OCI-LY1 (cell line): ENCODE data around the gene HLCS.

Source experiments
- H2AFZ ChIP-seq: fragments of 200-600 bp; sonication (generic), shearing (Covaris generic); 2 replicates; pipeline ENCODE4 v1.6.0; 2014; ENCODE audit warnings: antibody characterized with exemption, mild to moderate bottlenecking, low read length
- H3F3A ChIP-seq: fragments of 200-600 bp; sonication (generic), shearing (Covaris generic); 2 replicates; pipeline ENCODE4 v1.6.0; 2014; ENCODE audit warnings: mild to moderate bottlenecking, antibody characterized with exemption, low read length, moderate library complexity; ENCODE audit not compliant: insufficient read depth
- H3K27ac ChIP-seq: fragments of 200-600 bp; sonication (generic); 2 replicates; pipeline ENCODE4 v1.5.1; 2014; ENCODE audit warnings: low read length, mixed run types, mild to moderate bottlenecking, low read depth; ENCODE audit not compliant: poor library complexity, severe bottlenecking
- H3K27me3 ChIP-seq: fragments of 200-600 bp; sonication (generic); 2 replicates; pipeline ENCODE4 v1.6.0; 2014; ENCODE audit warnings: antibody characterized with exemption, mild to moderate bottlenecking, low read length, moderate library complexity; ENCODE audit not compliant: insufficient read depth
- H3K36me3 ChIP-seq: fragments of 200-600 bp; sonication (generic); 2 replicates; pipeline ENCODE4 v1.6.1; 2014; ENCODE audit warnings: mild to moderate bottlenecking, antibody characterized with exemption, low read length, moderate library complexity, mixed read lengths; ENCODE audit not compliant: insufficient read depth
- H3K4me1 ChIP-seq: fragments of 200-600 bp; sonication (generic); 2 replicates; pipeline ENCODE4 v1.5.1; 2014; ENCODE audit warnings: mild to moderate bottlenecking, low read length, moderate library complexity; ENCODE audit not compliant: insufficient read depth, severe bottlenecking
- H3K4me2 ChIP-seq: fragments of 200-600 bp; sonication (generic), shearing (Covaris generic); 2 replicates; pipeline ENCODE4 v1.6.1; 2014; ENCODE audit warnings: low read length
- H3K4me3 ChIP-seq: fragments of 200-600 bp; sonication (generic); 2 replicates; pipeline ENCODE4 v1.5.1; 2014; ENCODE audit warnings: low read length, low read depth, mild to moderate bottlenecking, mixed read lengths; ENCODE audit not compliant: poor library complexity, severe bottlenecking
- H3K79me2 ChIP-seq: fragments of 200-600 bp; shearing (Covaris generic); 2 replicates; pipeline ENCODE4 v1.6.1; 2016; ENCODE audit warnings: mixed run types, low read length, mixed read lengths; ENCODE audit not compliant: insufficient read depth
- H3K9ac ChIP-seq: fragments of 200-600 bp; sonication (generic), shearing (Covaris generic); 2 replicates; pipeline ENCODE4 v1.6.1; 2014; ENCODE audit warnings: mild to moderate bottlenecking, low read length, mixed read lengths
- H3K9me2 ChIP-seq: fragments of 200-600 bp; sonication (generic), shearing (Covaris generic); 2 replicates; pipeline ENCODE4 v1.6.1; 2014; ENCODE audit warnings: low read depth, mild to moderate bottlenecking, low read length, mixed read lengths
- H3K9me3 ChIP-seq: fragments of 200-600 bp; shearing (Covaris generic); 2 replicates; pipeline ENCODE4 v1.6.1; 2014; ENCODE audit warnings: low read length, mixed read lengths
- H4K20me1 ChIP-seq: fragments of 200-600 bp; sonication (generic), shearing (Covaris generic); 2 replicates; pipeline ENCODE4 v1.6.0; 2016; ENCODE audit warnings: mild to moderate bottlenecking, low read length; ENCODE audit not compliant: insufficient read depth
- CTCF ChIP-seq: fragments of 200-600 bp; sonication (generic), shearing (Covaris generic); IDR thresholded peaks from 2 replicates; pipeline ENCODE4 v1.5.1; 2017; ENCODE audit warnings: mild to moderate bottlenecking, antibody characterized with exemption, low read length, moderate library complexity, mixed read lengths
- EZH2 ChIP-seq: fragments of 200-600 bp; sonication (generic), shearing (Covaris generic); IDR thresholded peaks from 2 replicates; pipeline ENCODE4 v1.8.0; 2017; ENCODE audit warnings: borderline replicate concordance, mixed run types, mild to moderate bottlenecking, antibody characterized with exemption, low read length, moderate library complexity, mixed read lengths

HLCS gene

DNA sequence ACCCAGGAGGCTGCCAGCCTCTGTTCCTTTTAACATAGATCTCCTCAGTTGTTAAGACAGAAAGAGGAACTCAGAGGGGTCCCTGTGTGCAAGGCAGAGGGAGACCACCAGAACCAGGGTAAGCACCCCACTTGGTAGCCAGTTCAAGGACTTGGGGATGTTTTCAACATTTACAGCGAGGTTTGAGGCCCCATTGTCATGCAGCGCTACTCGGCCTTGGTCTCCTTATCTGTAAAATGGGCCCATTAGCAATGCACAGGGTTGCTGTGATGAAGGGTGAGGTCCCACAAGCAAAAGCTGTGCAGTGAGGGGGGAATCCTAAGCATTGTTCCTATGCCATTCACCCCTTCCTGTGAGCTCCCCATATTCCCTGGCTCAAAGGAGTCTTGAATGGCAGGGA, 263.3 kb downstream of the HLCS start:
- Histone ChIP-seq H3K79me2 (no peaks in the 10 kb centered on the region), H3K36me3 (no peaks in the 10 kb centered on the region), H4K20me1 (no peaks in the 10 kb centered on the region), H2AFZ (no peak overlapping the region), H3K27ac (no peak overlapping the region), H3K4me3 (no peak overlapping the region), H3K9me3 (no peaks in the 10 kb centered on the region), H3F3A (no peaks in the 10 kb centered on the region), H3K4me1 (no peaks in the 10 kb centered on the region), H3K27me3 (no peaks in the 10 kb centered on the region), H3K4me2 (no peak overlapping the region), H3K9me2 (no peaks in the 10 kb centered on the region), H3K9ac (no peak overlapping the region)
- TF ChIP-seq EZH2 (no peak), CTCF (no peak)

GRCh38 chr21:36702622-36702968, 263.9 kb downstream of the HLCS start:
- H4K20me1 ChIP-seq = no peaks in the 10 kb centered on the region
- no peak overlapping the region for H3K4me2 ChIP-seq
- no peak overlapping the region for H3K27ac ChIP-seq
- no peaks in the 10 kb centered on the region for H3F3A ChIP-seq
- H3K36me3 ChIP-seq = no peaks in the 10 kb centered on the region
- no peaks in the 10 kb centered on the region for H3K79me2 ChIP-seq
- no peaks in the 10 kb centered on the region for H3K27me3 ChIP-seq
- H3K9me3 ChIP-seq = no peaks in the 10 kb centered on the region
- TF ChIP-seq EZH2 (no peak), CTCF (no peak)
- no peaks in the 10 kb centered on the region for H3K9me2 ChIP-seq
- no peaks in the 10 kb centered on the region for H3K4me1 ChIP-seq
- H3K4me3 ChIP-seq = no peak overlapping the region
- no peak overlapping the region for H2AFZ ChIP-seq
- H3K9ac ChIP-seq = no peak overlapping the region

GRCh38 chr21:36701756-36702621, 264.5 kb downstream of the HLCS start:
- Histone ChIP-seq H4K20me1 (no peaks in the 10 kb centered on the region), H3K9me2 (no peaks in the 10 kb centered on the region), H3K4me1 (no peaks in the 10 kb centered on the region), H3K4me3 (no peak overlapping the region), H3F3A (no peaks in the 10 kb centered on the region), H3K36me3 (no peaks in the 10 kb centered on the region), H3K79me2 (no peaks in the 10 kb centered on the region), H2AFZ (no peak overlapping the region), H3K27me3 (no peaks in the 10 kb centered on the region), H3K4me2 (no peak overlapping the region), H3K9ac (no peak overlapping the region), H3K9me3 (no peaks in the 10 kb centered on the region), H3K27ac (no peak overlapping the region)
- TF ChIP-seq EZH2 = no peak
- TF ChIP-seq CTCF = no peak
